HepG2 (cell line): ENCODE measurements around the gene MRPS5. TPM values are rescaled to one million over a fixed set of nuclear protein-coding genes. Genes with fewer than 3 reads are reported as not detected.

Experiments used
- CHD2 ChIP-seq: IDR thresholded peaks from 2 replicates; pipeline ENCODE4 v1.6.1; 2011; ENCODE audit warnings: low read depth, low read length, improper control_type of control experiment
- EHMT2 ChIP-seq: fragments of 200-600 bp; sonication (generic); IDR thresholded peaks from 2 replicates; pipeline ENCODE4 v1.7.0; 2017; ENCODE audit warnings: antibody characterized with exemption, low read depth, low read length, borderline replicate concordance
- HIVEP1 ChIP-seq: sonication (generic); formaldehyde crosslinking; IDR thresholded peaks from 2 replicates; pipeline ENCODE4 v1.4.0; 2020; ENCODE audit warnings: mild to moderate bottlenecking, missing genetic modification reagents
- MTF2 ChIP-seq: sonication (generic); formaldehyde crosslinking; IDR thresholded peaks from 2 replicates; pipeline ENCODE4 v1.5.0; 2020; ENCODE audit warnings: missing genetic modification reagents, borderline replicate concordance
- NCOR1 ChIP-seq: fragments of 200-600 bp; sonication (generic); IDR thresholded peaks from 2 replicates; pipeline ENCODE4 v1.7.0; 2017; ENCODE audit warnings: antibody characterized with exemption, low read length, borderline replicate concordance
- PCBP2 ChIP-seq: fragments of 200-400 bp; formaldehyde crosslinking; optimal IDR thresholded peaks from 2 replicates; pipeline ENCODE3; 2018; ENCODE audit warnings: low read length, low read depth; ENCODE audit not compliant: poor library complexity, severe bottlenecking
- U2AF2 ChIP-seq: fragments of 200-400 bp; formaldehyde crosslinking; IDR thresholded peaks from 2 replicates; pipeline ENCODE4 v1.6.1; 2017; ENCODE audit warnings: low read depth, mild to moderate bottlenecking, low read length
- ZNF138 ChIP-seq: sonication (generic); formaldehyde crosslinking; IDR thresholded peaks from 2 replicates; pipeline ENCODE4 v1.5.0; 2020; ENCODE audit warnings: mild to moderate bottlenecking, low read depth, missing genetic modification reagents
- ZNF3 ChIP-seq: IDR thresholded peaks from 2 replicates; pipeline ENCODE4 v1.7.0; 2017; ENCODE audit warnings: inconsistent platforms
- ZNF547 ChIP-seq: sonication (generic); formaldehyde crosslinking; IDR thresholded peaks from 2 replicates; pipeline ENCODE4 v1.5.1; 2020; ENCODE audit warnings: mild to moderate bottlenecking, missing genetic modification reagents
- ZNF615 ChIP-seq: sonication (generic); formaldehyde crosslinking; IDR thresholded peaks from 2 replicates; pipeline ENCODE4 v1.5.0; 2020; ENCODE audit warnings: mild to moderate bottlenecking, missing genetic modification reagents, borderline replicate concordance
- ZNF878 ChIP-seq: sonication (generic); formaldehyde crosslinking; IDR thresholded peaks from 2 replicates; pipeline ENCODE4 v1.8.1; 2023; ENCODE audit warnings: mild to moderate bottlenecking, missing genetic modification reagents, moderate library complexity
- ZSCAN21 ChIP-seq: sonication (generic); formaldehyde crosslinking; IDR thresholded peaks from 2 replicates; pipeline ENCODE4 v1.8.0; 2022; ENCODE audit warnings: mild to moderate bottlenecking, missing genetic modification reagents, moderate library complexity, borderline replicate concordance
- ZSCAN9 ChIP-seq: IDR thresholded peaks from 2 replicates; pipeline ENCODE4 v1.6.1; 2016; ENCODE audit warnings: borderline replicate concordance
- polyA plus RNA-seq, 8 experiments: library from polyadenylated mRNA; depleted of rRNA in 3 of 8; stranded (reverse) in 7 of 8; unstranded in 1 of 8; fragments of >200 nt; fragmentation: Illumina TruSeq in 4 of 8; extraction: Trizol in 4 of 8; gene quantifications; 2 replicates each; pipeline versions ENCODE4 v1.2.1 to v1.2.3, GENCODE V29; 2011 to 2016; ENCODE audit warnings: low read depth in 4 of 8, missing spikeins in 1 of 8, mixed read lengths in 1 of 8; ENCODE audit not compliant: insufficient read depth in 1 of 8
- total RNA-seq, 5 experiments: library from RNA; depleted of rRNA; stranded (reverse); fragments of >200 nt; fragmentation: Illumina TruSeq; extraction: Trizol; gene quantifications; 2 replicates each; pipeline ENCODE4 v1.2.3, GENCODE V29; 2016; ENCODE audit warnings: low read depth in 1 of 5
- TF ChIP-seq, protein P1 (sequence below): sonication (generic); formaldehyde crosslinking; IDR thresholded peaks from 2 replicates; pipeline ENCODE4 v1.5.1; 2020; ENCODE audit warnings: mild to moderate bottlenecking, missing genetic modification reagents, moderate library complexity
- TF ChIP-seq, protein P2 (sequence below): sonication (generic); formaldehyde crosslinking; IDR thresholded peaks from 2 replicates; pipeline ENCODE4 v1.4.0; 2020; ENCODE audit warnings: missing genetic modification reagents
- TF ChIP-seq, protein P3 (sequence below): sonication (generic); formaldehyde crosslinking; IDR thresholded peaks from 2 replicates; pipeline ENCODE4 v1.8.0; 2022; ENCODE audit warnings: low read depth, missing genetic modification reagents
- TF ChIP-seq, protein P4 (sequence below): sonication (generic); formaldehyde crosslinking; IDR thresholded peaks from 2 replicates; pipeline ENCODE4 v1.4.0; 2020; ENCODE audit warnings: missing genetic modification reagents
- TF ChIP-seq, protein P5 (sequence below): sonication (generic); formaldehyde crosslinking; IDR thresholded peaks from 2 replicates; pipeline ENCODE4 v1.4.0; 2020; ENCODE audit warnings: mild to moderate bottlenecking, missing genetic modification reagents

Gene MRPS5
- total and polyA plus RNA-seq, 2 of the 13 experiments (the other 11 are each of a cell fraction or from before 2014, with no cell fraction given): 98.8 to 134 TPM

DNA sequence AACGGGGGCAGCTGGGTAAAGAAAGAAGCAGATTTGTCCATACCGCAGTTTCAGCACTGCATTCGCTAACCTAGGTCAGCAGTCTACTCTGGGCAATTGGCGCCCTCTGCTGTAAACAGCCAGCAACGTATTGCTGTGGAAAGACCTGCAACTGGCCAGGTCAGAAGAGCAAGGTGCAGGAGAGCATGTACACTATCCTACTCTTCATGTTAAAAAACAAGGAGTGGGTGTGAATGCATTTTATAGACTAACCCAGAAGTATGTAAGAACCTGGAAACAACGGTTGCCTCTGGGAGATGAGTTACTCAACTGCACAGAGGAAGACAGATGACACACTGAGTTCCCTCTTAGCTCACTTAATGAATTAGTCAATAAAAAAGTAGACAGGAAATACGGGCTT, 6.2 kb downstream of the MRPS5 start (continued):
- TF ChIP-seq, protein P1, sequence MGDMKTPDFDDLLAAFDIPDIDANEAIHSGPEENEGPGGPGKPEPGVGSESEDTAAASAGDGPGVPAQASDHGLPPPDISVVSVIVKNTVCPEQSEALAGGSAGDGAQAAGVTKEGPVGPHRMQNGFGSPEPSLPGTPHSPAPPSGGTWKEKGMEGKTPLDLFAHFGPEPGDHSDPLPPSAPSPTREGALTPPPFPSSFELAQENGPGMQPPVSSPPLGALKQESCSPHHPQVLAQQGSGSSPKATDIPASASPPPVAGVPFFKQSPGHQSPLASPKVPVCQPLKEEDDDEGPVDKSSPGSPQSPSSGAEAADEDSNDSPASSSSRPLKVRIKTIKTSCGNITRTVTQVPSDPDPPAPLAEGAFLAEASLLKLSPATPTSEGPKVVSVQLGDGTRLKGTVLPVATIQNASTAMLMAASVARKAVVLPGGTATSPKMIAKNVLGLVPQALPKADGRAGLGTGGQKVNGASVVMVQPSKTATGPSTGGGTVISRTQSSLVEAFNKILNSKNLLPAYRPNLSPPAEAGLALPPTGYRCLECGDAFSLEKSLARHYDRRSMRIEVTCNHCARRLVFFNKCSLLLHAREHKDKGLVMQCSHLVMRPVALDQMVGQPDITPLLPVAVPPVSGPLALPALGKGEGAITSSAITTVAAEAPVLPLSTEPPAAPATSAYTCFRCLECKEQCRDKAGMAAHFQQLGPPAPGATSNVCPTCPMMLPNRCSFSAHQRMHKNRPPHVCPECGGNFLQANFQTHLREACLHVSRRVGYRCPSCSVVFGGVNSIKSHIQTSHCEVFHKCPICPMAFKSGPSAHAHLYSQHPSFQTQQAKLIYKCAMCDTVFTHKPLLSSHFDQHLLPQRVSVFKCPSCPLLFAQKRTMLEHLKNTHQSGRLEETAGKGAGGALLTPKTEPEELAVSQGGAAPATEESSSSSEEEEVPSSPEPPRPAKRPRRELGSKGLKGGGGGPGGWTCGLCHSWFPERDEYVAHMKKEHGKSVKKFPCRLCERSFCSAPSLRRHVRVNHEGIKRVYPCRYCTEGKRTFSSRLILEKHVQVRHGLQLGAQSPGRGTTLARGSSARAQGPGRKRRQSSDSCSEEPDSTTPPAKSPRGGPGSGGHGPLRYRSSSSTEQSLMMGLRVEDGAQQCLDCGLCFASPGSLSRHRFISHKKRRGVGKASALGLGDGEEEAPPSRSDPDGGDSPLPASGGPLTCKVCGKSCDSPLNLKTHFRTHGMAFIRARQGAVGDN: no peak
- no peak for TF ChIP-seq CHD2
- TF ChIP-seq, protein P2, sequence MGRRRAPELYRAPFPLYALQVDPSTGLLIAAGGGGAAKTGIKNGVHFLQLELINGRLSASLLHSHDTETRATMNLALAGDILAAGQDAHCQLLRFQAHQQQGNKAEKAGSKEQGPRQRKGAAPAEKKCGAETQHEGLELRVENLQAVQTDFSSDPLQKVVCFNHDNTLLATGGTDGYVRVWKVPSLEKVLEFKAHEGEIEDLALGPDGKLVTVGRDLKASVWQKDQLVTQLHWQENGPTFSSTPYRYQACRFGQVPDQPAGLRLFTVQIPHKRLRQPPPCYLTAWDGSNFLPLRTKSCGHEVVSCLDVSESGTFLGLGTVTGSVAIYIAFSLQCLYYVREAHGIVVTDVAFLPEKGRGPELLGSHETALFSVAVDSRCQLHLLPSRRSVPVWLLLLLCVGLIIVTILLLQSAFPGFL (CRISPR knock-in tag): no peak
- TF ChIP-seq, protein P3, sequence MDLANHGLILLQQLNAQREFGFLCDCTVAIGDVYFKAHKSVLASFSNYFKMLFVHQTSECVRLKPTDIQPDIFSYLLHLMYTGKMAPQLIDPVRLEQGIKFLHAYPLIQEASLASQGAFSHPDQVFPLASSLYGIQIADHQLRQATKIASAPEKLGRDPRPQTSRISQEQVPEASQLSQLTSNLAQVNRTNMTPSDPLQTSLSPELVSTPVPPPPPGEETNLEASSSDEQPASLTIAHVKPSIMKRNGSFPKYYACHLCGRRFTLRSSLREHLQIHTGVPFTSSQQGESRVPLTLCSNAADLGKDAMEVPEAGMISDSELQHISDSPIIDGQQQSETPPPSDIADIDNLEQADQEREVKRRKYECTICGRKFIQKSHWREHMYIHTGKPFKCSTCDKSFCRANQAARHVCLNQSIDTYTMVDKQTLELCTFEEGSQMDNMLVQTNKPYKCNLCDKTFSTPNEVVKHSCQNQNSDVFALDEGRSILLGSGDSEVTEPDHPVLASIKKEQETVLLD (CRISPR knock-in tag): no peak
- TF ChIP-seq ZSCAN21 (CRISPR knock-in tag): no peak
- TF ChIP-seq ZNF878: no peak
- no peak for TF ChIP-seq EHMT2
- TF ChIP-seq, protein P4, sequence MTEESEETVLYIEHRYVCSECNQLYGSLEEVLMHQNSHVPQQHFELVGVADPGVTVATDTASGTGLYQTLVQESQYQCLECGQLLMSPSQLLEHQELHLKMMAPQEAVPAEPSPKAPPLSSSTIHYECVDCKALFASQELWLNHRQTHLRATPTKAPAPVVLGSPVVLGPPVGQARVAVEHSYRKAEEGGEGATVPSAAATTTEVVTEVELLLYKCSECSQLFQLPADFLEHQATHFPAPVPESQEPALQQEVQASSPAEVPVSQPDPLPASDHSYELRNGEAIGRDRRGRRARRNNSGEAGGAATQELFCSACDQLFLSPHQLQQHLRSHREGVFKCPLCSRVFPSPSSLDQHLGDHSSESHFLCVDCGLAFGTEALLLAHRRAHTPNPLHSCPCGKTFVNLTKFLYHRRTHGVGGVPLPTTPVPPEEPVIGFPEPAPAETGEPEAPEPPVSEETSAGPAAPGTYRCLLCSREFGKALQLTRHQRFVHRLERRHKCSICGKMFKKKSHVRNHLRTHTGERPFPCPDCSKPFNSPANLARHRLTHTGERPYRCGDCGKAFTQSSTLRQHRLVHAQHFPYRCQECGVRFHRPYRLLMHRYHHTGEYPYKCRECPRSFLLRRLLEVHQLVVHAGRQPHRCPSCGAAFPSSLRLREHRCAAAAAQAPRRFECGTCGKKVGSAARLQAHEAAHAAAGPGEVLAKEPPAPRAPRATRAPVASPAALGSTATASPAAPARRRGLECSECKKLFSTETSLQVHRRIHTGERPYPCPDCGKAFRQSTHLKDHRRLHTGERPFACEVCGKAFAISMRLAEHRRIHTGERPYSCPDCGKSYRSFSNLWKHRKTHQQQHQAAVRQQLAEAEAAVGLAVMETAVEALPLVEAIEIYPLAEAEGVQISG (CRISPR knock-in tag): peak; percentile 54
- no peak for TF ChIP-seq MTF2 (CRISPR knock-in tag)
- 0 out of 2 replicates have a peak, but pooled peaks have one; percentile 64 for TF ChIP-seq ZSCAN9 (CRISPR knock-in tag)
- 0 out of 2 replicates have a peak, but pooled peaks have one; percentile 21 for TF ChIP-seq NCOR1
- no peak for TF ChIP-seq U2AF2
- TF ChIP-seq HIVEP1 (CRISPR knock-in tag): no peak
- TF ChIP-seq PCBP2: no peak
- TF ChIP-seq, protein P5, sequence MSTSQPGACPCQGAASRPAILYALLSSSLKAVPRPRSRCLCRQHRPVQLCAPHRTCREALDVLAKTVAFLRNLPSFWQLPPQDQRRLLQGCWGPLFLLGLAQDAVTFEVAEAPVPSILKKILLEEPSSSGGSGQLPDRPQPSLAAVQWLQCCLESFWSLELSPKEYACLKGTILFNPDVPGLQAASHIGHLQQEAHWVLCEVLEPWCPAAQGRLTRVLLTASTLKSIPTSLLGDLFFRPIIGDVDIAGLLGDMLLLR (CRISPR knock-in tag): no peak
- no peak for TF ChIP-seq ZNF138 (CRISPR knock-in tag)
- no peak for TF ChIP-seq ZNF3 (CRISPR knock-in tag)
- TF ChIP-seq ZNF547 (CRISPR knock-in tag): no peak
- TF ChIP-seq ZNF615 (CRISPR knock-in tag): no peak
